HepG2 (cell line): Measurements from ENCODE around the gene TMEM156. TPM values are rescaled to one million over a fixed set of nuclear protein-coding genes. Genes with fewer than 3 reads are reported as not detected.

Experiments used
- ATAC-seq: fragments of 200-7000 bp; cut with Tn5 transposase; 3 replicates; pipeline ENCODE4 v1.9.1; 2020; ENCODE audit warnings: mild to moderate bottlenecking, moderate library complexity
- BruUV-seq: library from RNA; stranded (reverse); fragments of 400-500 nt; replicated peaks from 2 replicates; lab custom pipeline; 2021; lab: Mats Ljungman, UMichigan
- CTCF ChIA-PET: fragments of 300-600 bp; formaldehyde crosslinking; extraction: SDS; loops from one replicate; lab custom pipeline; 2021; ENCODE audit warnings: low total read pairs, inconsistent platforms, low intra/inter-chr PET ratio; lab: Yijun Ruan, JAX
- POLR2A ChIA-PET: fragments of 350-600 bp; sonication (Branson Sonifier 250); formaldehyde crosslinking; loops from one replicate; lab custom pipeline; 2020; ENCODE audit warnings: antibody characterized with exemption, inconsistent platforms; lab: Yijun Ruan, JAX
- DNase-seq: peaks from one replicate; pipeline ENCODE4 v3.0.0-alpha.2; 2015; ENCODE audit warnings: low spot score
- FAIRE-seq: peaks from 3 replicates; lab custom pipeline; 2011; peaks lifted over from hg19 to GRCh38; lab: Jason Lieb, UNC
- H2AFZ ChIP-seq: one replicate; pipeline ENCODE4 v1.6.1; 2011; ENCODE audit warnings: low read length, inconsistent platforms
- H3K27ac ChIP-seq: fragments of 300-600 bp; 3 replicates; pipeline ENCODE4 v1.8.0; 2011; ENCODE audit warnings: mixed run types, mild to moderate bottlenecking, mixed read lengths, low read length, inconsistent platforms; ENCODE audit not compliant: insufficient read depth; ENCODE audit errors: extremely low read length
- H3K27me3 ChIP-seq, 2 experiments: fragments of 200-600 bp in 1 of 2; 2 replicates in 1 of 2; 3 replicates in 1 of 2; pipeline versions ENCODE4 v1.6.0 to v1.8.0; 2011; ENCODE audit warnings: low read length in 2 of 2, mild to moderate bottlenecking in 2 of 2, moderate library complexity in 2 of 2, inconsistent platforms in 1 of 2; ENCODE audit not compliant: insufficient read depth in 2 of 2, control insufficient read depth in 1 of 2
- H3K36me3 ChIP-seq, 2 experiments: fragments of 200-600 bp in 1 of 2; replicated peaks in 1 of 2; 2 replicates in 1 of 2; 3 replicates in 1 of 2; pipeline versions ENCODE4 v1.5.1 to v1.8.0; 2011; ENCODE audit warnings: low read length in 2 of 2, inconsistent platforms in 1 of 2; ENCODE audit not compliant: insufficient read depth in 2 of 2, control insufficient read depth in 1 of 2
- H3K4me1 ChIP-seq: 2 replicates; pipeline ENCODE4 v1.5.1; 2012; ENCODE audit warnings: low read length, inconsistent platforms; ENCODE audit not compliant: insufficient read depth
- H3K4me2 ChIP-seq: 2 replicates; pipeline ENCODE4 v1.6.0; 2011; ENCODE audit warnings: low read depth, low read length, inconsistent platforms
- H3K4me3 ChIP-seq, 3 experiments: fragments of 200-600 bp in 1 of 3; sonication (generic), shearing (Covaris generic) in 1 of 3; replicated peaks in 1 of 3; 2 replicates each; pipeline ENCODE4 v1.5.1; 2011 to 2016; ENCODE audit warnings: low read length in 3 of 3, inconsistent platforms in 2 of 3, low read depth in 2 of 3, mild to moderate bottlenecking in 2 of 3, control low read depth in 1 of 3, mixed read lengths in 1 of 3; ENCODE audit not compliant: insufficient read depth in 1 of 3
- H3K79me2 ChIP-seq: one replicate; pipeline ENCODE4 v1.6.1; 2011; ENCODE audit warnings: low read length, inconsistent platforms; ENCODE audit not compliant: insufficient read depth
- H3K9ac ChIP-seq: 2 replicates; pipeline ENCODE4 v1.6.0; 2011; ENCODE audit warnings: mild to moderate bottlenecking, low read depth, low read length, inconsistent platforms; ENCODE audit not compliant: insufficient read depth
- H3K9me3 ChIP-seq: 2 replicates; pipeline ENCODE4 v1.5.1; 2012; ENCODE audit warnings: mild to moderate bottlenecking, low read length
- H4K20me1 ChIP-seq: 2 replicates; pipeline ENCODE4 v1.6.0; 2011; ENCODE audit warnings: inconsistent platforms, mild to moderate bottlenecking, low read length, moderate library complexity; ENCODE audit not compliant: insufficient read depth
- ELF1 ChIP-seq: sonication (generic); formaldehyde crosslinking; IDR thresholded peaks from 2 replicates; pipeline ENCODE4 v1.4.0; 2020; ENCODE audit warnings: missing genetic modification reagents
- KLF12 ChIP-seq: sonication (generic); formaldehyde crosslinking; IDR thresholded peaks from 2 replicates; pipeline ENCODE4 v1.4.0; 2020; ENCODE audit warnings: missing genetic modification reagents, borderline replicate concordance
- MAFK ChIP-seq, 2 experiments: IDR thresholded peaks in 1 of 2; conservative IDR thresholded peaks in 1 of 2; 2 replicates each; pipeline ENCODE4 v1.6.1; 2011; ENCODE audit warnings: improper control_type of control experiment in 2 of 2, low read length in 2 of 2
- RERE ChIP-seq: IDR thresholded peaks from 2 replicates; pipeline ENCODE4 v1.6.1; 2016; ENCODE audit warnings: low read depth, missing genetic modification reagents, missing compliant biosample characterization
- ZNF121 ChIP-seq: sonication (generic); formaldehyde crosslinking; IDR thresholded peaks from 2 replicates; pipeline ENCODE4 v1.5.0; 2020; ENCODE audit warnings: mild to moderate bottlenecking, missing genetic modification reagents
- ZNF83 ChIP-seq: sonication (generic); formaldehyde crosslinking; IDR thresholded peaks from 2 replicates; pipeline ENCODE4 v1.4.0; 2020; ENCODE audit warnings: missing genetic modification reagents, mild to moderate bottlenecking, borderline replicate concordance
- WGBS: methylation state at CpG from one replicate; pipeline ENCODE4 v1.1.6; 2017; ENCODE audit warnings: low lambda C conversion rate; 5-methylcytosine and 5-hydroxymethylcytosine counted together
- in situ Hi-C: cut with HindIII; loops from 2 replicates; pipeline ENCODE4 v1.10.0; 2017; ENCODE audit warnings: low pct_unique_long_range_greater_than_20kb; ENCODE audit not compliant: extremely low pct_ligation_motif_present
- intact Hi-C: fragments of 100-400 bp; cut with micrococcal nuclease; formaldehyde crosslinking; loops from one replicate; pipeline ENCODE4 v1.10.0; 2022; ENCODE audit not compliant: unreplicated experiment
- polyA plus RNA-seq, 8 experiments: library from polyadenylated mRNA; depleted of rRNA in 3 of 8; stranded (reverse) in 7 of 8; unstranded in 1 of 8; fragments of >200 nt; fragmentation: Illumina TruSeq in 4 of 8; extraction: Trizol in 4 of 8; gene quantifications; 2 replicates each; pipeline versions ENCODE4 v1.2.1 to v1.2.3, GENCODE V29; 2011 to 2016; ENCODE audit warnings: low read depth in 4 of 8, missing spikeins in 1 of 8, mixed read lengths in 1 of 8; ENCODE audit not compliant: insufficient read depth in 1 of 8
- total RNA-seq, 5 experiments: library from RNA; depleted of rRNA; stranded (reverse); fragments of >200 nt; fragmentation: Illumina TruSeq; extraction: Trizol; gene quantifications; 2 replicates each; pipeline ENCODE4 v1.2.3, GENCODE V29; 2016; ENCODE audit warnings: low read depth in 1 of 5

TMEM156 gene
- total and polyA plus RNA-seq, 2 of the 13 experiments (the other 11 are each of a cell fraction or from before 2014, with no cell fraction given) = 1.6 TPM; not detected in 1

GRCh38 chr4:39067031-39067430 is 34.8 kb upstream of the TMEM156 start:
- 100% methylated on average over 2 of the region's 2 CpGs for WGBS
- in situ Hi-C loops = no loop called here
- Histone ChIP-seq H3K27ac (no peak overlapping the region), H3K4me3 (no peak overlapping the region), H3K4me1 (no peaks in the 10 kb centered on the region), H3K4me2 (no peak overlapping the region), H3K9me3 (no peaks in the 10 kb centered on the region), H3K9ac (no peak overlapping the region), H3K36me3 (peaks cover 0 to 1% of the 10 kb centered on the region in 2 experiments; a peak in 2 of 5 replicates), H4K20me1 (no peaks in the 10 kb centered on the region), H3K27me3 (no peaks in the 10 kb centered on the region), H2AFZ (no peak overlapping the region), H3K79me2 (peaks cover 17% of the 10 kb centered on the region)
- TF ChIP-seq ELF1 (no peak), ZNF121 (CRISPR knock-in tag) (no peak), MAFK (conservative IDR thresholded peaks at IDR 0.05 in 1 of 2, IDR thresholded peaks at IDR 0.05 in 1 of 2; ENCODE audit: low read length in 2 of 2) (peak; percentile 37 to 71; a peak in 3 of 4 replicates), KLF12 (no peak), RERE (CRISPR knock-in tag) (no peak), ZNF83 (CRISPR knock-in tag) (no peak)
- ATAC-seq (no peak), FAIRE-seq (no peak), DNase-seq (no peak)
- POLR2A ChIA-PET = no interaction called here
- intact Hi-C loops = no loop called here
- BruUV-seq = no TSS peak
- CTCF ChIA-PET = no interaction called here
